Measurements from ENCODE around the gene AUNIP.

Gene AUNIP

GRCh38 chr1:25858906-25859789, at the start of gene AUNIP:
Gene AUNIP (minus strand): TSS chr1:25859457. CDS start chr1:25859357, 100 bp downstream.
- H3K27me3 ChIP-seq (ENCODE audit: low read depth, low read length) = no peaks in the 10 kb centered on the region
- peak within 1 kb of the TSS; percentile 78 to 91 for H3K4me3 ChIP-seq (ENCODE audit: low read depth in 1 of 2, low read length in 2 of 2)
- H3K36me3 ChIP-seq (ENCODE audit: control insufficient read depth in 1 of 2, insufficient read depth in 2 of 2, low read length in 2 of 2) = peaks cover 0 to 17% of the 10 kb centered on the region in 2 donors
- no peaks in the 10 kb centered on the region for H3K9me3 ChIP-seq (ENCODE audit: control insufficient read depth in 1 of 2, low read length in 2 of 2)
- H3K4me1 ChIP-seq (ENCODE audit: control insufficient read depth in 1 of 2, insufficient read depth in 2 of 2, low read length in 2 of 2) = peaks cover 5 to 6% of the 10 kb centered on the region in 2 donors
- H3K27ac ChIP-seq (ENCODE audit: low read length) = peak within 1 kb of the TSS; percentile 94

- Histone ChIP-seq H3K4me3 (ENCODE audit: low read depth in 1 of 2, low read length in 2 of 2) (no peak overlapping the region), H3K36me3 (ENCODE audit: control insufficient read depth in 1 of 2, insufficient read depth in 2 of 2, low read length in 2 of 2) (no peaks in the 10 kb centered on the region), H3K27me3 (ENCODE audit: low read depth, low read length) (no peaks in the 10 kb centered on the region), H3K4me1 (ENCODE audit: control insufficient read depth in 1 of 2, insufficient read depth in 2 of 2, low read length in 2 of 2) (peaks cover 9 to 18% of the 10 kb centered on the region in 2 donors), H3K9me3 (ENCODE audit: control insufficient read depth in 1 of 2, low read length in 2 of 2) (no peaks in the 10 kb centered on the region), H3K27ac (ENCODE audit: low read length) (no peak overlapping the region)
These were observed 49.8 kb upstream of the AUNIP start for GRCh38 chr1:25909040-25909439.

GRCh38 chr1:25908161-25908560, 48.9 kb upstream of the AUNIP start:
- Histone ChIP-seq H3K4me3 (ENCODE audit: low read depth in 1 of 2, low read length in 2 of 2) (no peak overlapping the region), H3K36me3 (ENCODE audit: control insufficient read depth in 1 of 2, insufficient read depth in 2 of 2, low read length in 2 of 2) (peaks cover 0 to 2% of the 10 kb centered on the region in 2 donors), H3K27ac (ENCODE audit: low read length) (no peak overlapping the region), H3K27me3 (ENCODE audit: low read depth, low read length) (no peaks in the 10 kb centered on the region), H3K4me1 (ENCODE audit: control insufficient read depth in 1 of 2, insufficient read depth in 2 of 2, low read length in 2 of 2) (peaks cover 9 to 18% of the 10 kb centered on the region in 2 donors), H3K9me3 (ENCODE audit: control insufficient read depth in 1 of 2, low read length in 2 of 2) (no peaks in the 10 kb centered on the region)

DNA sequence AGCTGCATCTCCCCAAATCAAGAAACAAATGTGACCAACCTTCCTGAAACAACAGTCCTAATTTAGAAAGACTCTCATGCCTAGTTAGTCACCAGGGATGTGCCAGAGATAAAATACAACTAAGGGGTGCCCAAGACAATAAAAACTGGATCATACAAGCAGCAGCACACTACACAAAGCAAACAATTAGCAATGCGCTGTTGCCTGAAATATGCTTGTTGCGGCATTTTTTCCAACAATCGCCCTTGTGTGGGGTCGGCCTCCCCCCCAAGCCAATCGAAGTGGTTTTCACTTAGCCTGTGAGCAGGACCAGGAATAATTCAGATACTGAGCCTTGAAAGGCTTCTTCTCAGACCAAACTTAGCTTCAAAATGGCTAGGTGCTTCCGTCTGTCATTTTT, 48.3 kb upstream of the AUNIP start:
- peaks cover 1 to 3% of the 10 kb centered on the region in 2 donors for H3K36me3 ChIP-seq (ENCODE audit: control insufficient read depth in 1 of 2, insufficient read depth in 2 of 2, low read length in 2 of 2)
- no peaks in the 10 kb centered on the region for H3K27me3 ChIP-seq (ENCODE audit: low read depth, low read length)
- H3K4me1 ChIP-seq (ENCODE audit: control insufficient read depth in 1 of 2, insufficient read depth in 2 of 2, low read length in 2 of 2) = peaks cover 9 to 18% of the 10 kb centered on the region in 2 donors
- H3K9me3 ChIP-seq (ENCODE audit: control insufficient read depth in 1 of 2, low read length in 2 of 2) = no peaks in the 10 kb centered on the region
- H3K27ac ChIP-seq (ENCODE audit: low read length) = no peak overlapping the region
- H3K4me3 ChIP-seq (ENCODE audit: low read depth in 1 of 2, low read length in 2 of 2) = no peak overlapping the region

GRCh38 chr1:25906644-25907300, 47.5 kb upstream of the AUNIP start:
- peaks cover 3 to 6% of the 10 kb centered on the region in 2 donors for H3K36me3 ChIP-seq (ENCODE audit: control insufficient read depth in 1 of 2, insufficient read depth in 2 of 2, low read length in 2 of 2)
- H3K27ac ChIP-seq (ENCODE audit: low read length) = no peak overlapping the region
- no peaks in the 10 kb centered on the region for H3K27me3 ChIP-seq (ENCODE audit: low read depth, low read length)

DNA sequence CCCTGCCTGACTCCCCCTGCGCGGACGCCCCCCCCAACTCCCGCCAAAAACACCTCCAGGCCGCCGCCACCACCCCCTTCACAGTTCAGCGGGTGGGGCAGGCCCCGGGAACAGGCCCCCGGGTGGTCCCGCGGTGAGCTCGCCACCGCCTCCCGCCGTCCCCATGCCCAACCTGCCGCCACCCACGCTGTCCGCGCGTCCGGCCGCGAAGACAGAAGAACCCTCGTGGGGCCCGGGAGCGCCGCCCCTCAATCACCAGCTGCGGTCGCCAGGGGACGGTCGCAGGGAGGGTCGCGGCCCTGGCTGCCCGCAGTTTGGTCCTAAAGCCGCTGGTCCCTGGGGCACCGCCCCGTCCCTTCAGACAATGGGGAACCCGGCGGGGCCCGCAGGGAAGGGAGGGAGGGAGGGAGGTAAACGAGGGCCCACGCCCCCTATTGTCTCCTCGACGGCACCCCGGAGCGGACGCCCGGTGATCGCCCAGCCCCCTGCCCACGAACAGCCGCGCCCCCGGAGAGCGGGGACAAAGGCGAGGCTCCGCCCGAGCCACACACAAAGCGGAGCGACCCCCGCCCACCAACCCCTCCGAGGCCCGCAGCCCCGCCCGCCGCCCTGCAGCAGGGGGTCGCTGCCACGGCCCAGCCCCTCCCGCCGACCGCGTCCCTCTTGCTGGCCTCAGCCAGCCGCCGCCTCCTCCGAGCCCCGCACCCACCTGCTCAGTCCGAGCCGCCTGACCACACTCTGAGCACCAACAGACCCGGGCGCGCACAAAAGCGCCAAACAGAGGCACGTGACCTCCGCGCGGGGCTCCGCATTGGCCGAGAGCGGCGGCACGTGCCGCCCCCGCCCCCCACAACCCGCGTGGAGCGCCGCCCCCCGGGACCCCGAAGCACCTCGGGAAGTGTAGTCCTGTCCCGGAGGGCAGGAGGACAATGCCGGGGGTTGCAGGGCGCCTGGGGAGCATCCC, 46.7 kb upstream of the AUNIP start, which contains the start of gene STMN1:
STMN1 (minus strand) TSS at position 740 of the 964 bp plus-strand sequence. CDS start 1,743 bp downstream, outside the sequence.
- Histone ChIP-seq H3K4me3 (ENCODE audit: low read depth in 1 of 2, low read length in 2 of 2) (peak within 1 kb of the TSS; percentile 82 to 85), H3K9me3 (ENCODE audit: control insufficient read depth in 1 of 2, low read length in 2 of 2) (no peaks in the 10 kb centered on the region), H3K27me3 (ENCODE audit: low read depth, low read length) (no peaks in the 10 kb centered on the region), H3K4me1 (ENCODE audit: control insufficient read depth in 1 of 2, insufficient read depth in 2 of 2, low read length in 2 of 2) (peaks cover 9 to 18% of the 10 kb centered on the region in 2 donors), H3K36me3 (ENCODE audit: control insufficient read depth in 1 of 2, insufficient read depth in 2 of 2, low read length in 2 of 2) (peaks cover 7% of the 10 kb centered on the region in 2 donors), H3K27ac (ENCODE audit: low read length) (peak within 1 kb of the TSS; percentile 17)

More at GRCh38 chr1:25906644-25907300, 47.5 kb upstream of the AUNIP start:
- peak overlapping the region; percentile 48 to 82 for H3K4me3 ChIP-seq (ENCODE audit: low read depth in 1 of 2, low read length in 2 of 2)
- H3K9me3 ChIP-seq (ENCODE audit: control insufficient read depth in 1 of 2, low read length in 2 of 2) = no peaks in the 10 kb centered on the region
- peaks cover 9 to 18% of the 10 kb centered on the region in 2 donors for H3K4me1 ChIP-seq (ENCODE audit: control insufficient read depth in 1 of 2, insufficient read depth in 2 of 2, low read length in 2 of 2)

DNA sequence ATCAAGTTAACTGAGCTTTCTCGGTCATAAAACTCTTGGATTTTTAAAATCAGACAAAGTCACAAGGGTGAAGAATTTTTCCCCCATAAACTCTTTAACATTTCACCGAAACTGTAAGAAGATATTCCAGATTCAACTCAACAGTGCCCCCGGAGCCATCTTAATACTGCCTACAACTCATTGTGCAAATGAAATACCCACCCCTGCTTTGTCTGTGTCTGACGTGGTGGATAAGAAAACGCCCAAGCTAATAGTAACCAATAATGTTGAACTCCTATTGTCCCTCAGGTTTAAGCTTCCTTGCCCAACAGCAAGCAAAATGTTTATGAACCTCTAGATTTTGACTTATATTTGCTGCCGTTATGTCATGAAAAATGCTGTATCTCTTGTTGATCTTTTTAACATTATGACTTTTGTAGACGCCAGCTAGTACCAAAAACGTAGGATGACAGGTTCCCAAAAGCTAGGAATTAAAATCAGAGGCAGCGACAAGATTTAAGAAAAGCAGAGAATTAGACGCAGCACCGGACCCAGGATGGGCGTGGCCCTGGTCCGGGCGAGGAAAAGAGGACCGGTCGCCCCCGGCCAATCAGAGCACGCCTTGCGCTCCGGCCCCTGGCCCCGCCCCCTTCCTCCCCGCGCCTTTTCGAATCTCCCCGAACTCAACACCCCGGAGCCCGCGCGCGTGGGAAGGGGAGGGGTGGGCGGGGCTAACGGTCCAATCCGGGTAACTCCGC, 45.9 kb upstream of the AUNIP start:
- Histone ChIP-seq H3K27me3 (ENCODE audit: low read depth, low read length) (no peaks in the 10 kb centered on the region), H3K9me3 (ENCODE audit: control insufficient read depth in 1 of 2, low read length in 2 of 2) (no peaks in the 10 kb centered on the region), H3K4me1 (ENCODE audit: control insufficient read depth in 1 of 2, insufficient read depth in 2 of 2, low read length in 2 of 2) (peaks cover 9 to 18% of the 10 kb centered on the region in 2 donors), H3K27ac (ENCODE audit: low read length) (peak overlapping the region; percentile 17), H3K4me3 (ENCODE audit: low read depth in 1 of 2, low read length in 2 of 2) (peak overlapping the region; percentile 82 to 85), H3K36me3 (ENCODE audit: control insufficient read depth in 1 of 2, insufficient read depth in 2 of 2, low read length in 2 of 2) (peaks cover 9 to 12% of the 10 kb centered on the region in 2 donors)

- peaks cover 9 to 12% of the 10 kb centered on the region in 2 donors for H3K36me3 ChIP-seq (ENCODE audit: control insufficient read depth in 1 of 2, insufficient read depth in 2 of 2, low read length in 2 of 2)
- H3K27ac ChIP-seq (ENCODE audit: low read length) = no peak overlapping the region
- no peaks in the 10 kb centered on the region for H3K9me3 ChIP-seq (ENCODE audit: control insufficient read depth in 1 of 2, low read length in 2 of 2)
- no peak overlapping the region for H3K4me3 ChIP-seq (ENCODE audit: low read depth in 1 of 2, low read length in 2 of 2)
- H3K4me1 ChIP-seq (ENCODE audit: control insufficient read depth in 1 of 2, insufficient read depth in 2 of 2, low read length in 2 of 2) = peaks cover 9 to 18% of the 10 kb centered on the region in 2 donors
- H3K27me3 ChIP-seq (ENCODE audit: low read depth, low read length) = no peaks in the 10 kb centered on the region
These were observed 44.7 kb upstream of the AUNIP start for GRCh38 chr1:25903986-25904385.

DNA sequence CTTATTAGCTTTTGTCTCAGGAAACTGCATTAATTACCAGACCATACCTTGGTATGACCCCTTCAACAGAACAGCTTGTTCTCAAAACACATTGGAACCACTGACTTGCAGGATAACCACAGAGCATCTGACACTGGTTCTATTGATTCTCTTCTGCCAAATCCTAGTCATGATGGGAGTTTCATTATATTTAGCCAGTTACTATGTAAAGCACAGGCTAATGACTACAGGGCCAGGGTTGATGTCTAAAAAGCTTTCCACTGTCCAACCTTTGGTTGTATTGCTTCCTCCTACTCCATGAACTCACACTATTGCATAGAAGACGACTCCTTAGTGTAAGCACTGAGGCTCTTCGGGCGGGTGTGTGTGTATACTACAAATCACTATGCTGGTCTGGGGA, 43.2 kb upstream of the AUNIP start:
- Histone ChIP-seq H3K4me1 (ENCODE audit: control insufficient read depth in 1 of 2, insufficient read depth in 2 of 2, low read length in 2 of 2) (peaks cover 9 to 18% of the 10 kb centered on the region in 2 donors), H3K36me3 (ENCODE audit: control insufficient read depth in 1 of 2, insufficient read depth in 2 of 2, low read length in 2 of 2) (peaks cover 9 to 12% of the 10 kb centered on the region in 2 donors), H3K4me3 (ENCODE audit: low read depth in 1 of 2, low read length in 2 of 2) (no peak overlapping the region), H3K27me3 (ENCODE audit: low read depth, low read length) (no peaks in the 10 kb centered on the region), H3K27ac (ENCODE audit: low read length) (no peak overlapping the region), H3K9me3 (ENCODE audit: control insufficient read depth in 1 of 2, low read length in 2 of 2) (no peaks in the 10 kb centered on the region)

DNA sequence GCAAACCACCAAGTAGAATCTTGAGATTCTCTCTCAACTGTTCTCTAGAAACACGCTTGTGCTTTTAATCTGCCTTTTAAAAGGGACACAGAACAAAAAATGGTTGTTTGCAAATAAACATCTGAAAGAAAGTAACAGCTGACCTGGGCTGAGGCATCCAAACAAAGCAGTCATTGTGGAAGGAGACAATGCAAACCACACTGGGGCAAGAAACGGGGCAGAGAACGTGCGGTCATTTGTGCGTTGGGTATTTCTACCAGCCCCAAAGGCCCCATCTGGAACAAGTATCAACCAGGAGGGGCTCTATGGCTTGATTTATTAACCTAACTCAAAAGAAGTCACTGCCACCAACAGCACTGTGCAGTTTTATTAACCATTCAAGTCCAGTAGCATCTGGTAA, 41.0 kb upstream of the AUNIP start:
- H3K27ac ChIP-seq (ENCODE audit: low read length) = no peak overlapping the region
- H3K36me3 ChIP-seq (ENCODE audit: control insufficient read depth in 1 of 2, insufficient read depth in 2 of 2, low read length in 2 of 2) = peaks cover 9 to 12% of the 10 kb centered on the region in 2 donors
- H3K27me3 ChIP-seq (ENCODE audit: low read depth, low read length) = no peaks in the 10 kb centered on the region
- no peaks in the 10 kb centered on the region for H3K9me3 ChIP-seq (ENCODE audit: control insufficient read depth in 1 of 2, low read length in 2 of 2)
- no peak overlapping the region for H3K4me3 ChIP-seq (ENCODE audit: low read depth in 1 of 2, low read length in 2 of 2)
- H3K4me1 ChIP-seq (ENCODE audit: control insufficient read depth in 1 of 2, insufficient read depth in 2 of 2, low read length in 2 of 2) = peaks cover 17 to 19% of the 10 kb centered on the region in 2 donors

Measured in muscle layer of duodenum (tissue), 2 donors.